ENCODE data around the gene TECPR1.

The TECPR1 gene

GRCh38 chr7:98249106-98249505 lies 2.9 kb downstream of the TECPR1 start:
- H3K4me3 ChIP-seq (ENCODE audit: low read depth in 1 of 2, low read length in 2 of 2): no peak overlapping the region
- peaks cover 0 to 6% of the 10 kb centered on the region in 2 donors for H3K36me3 ChIP-seq (ENCODE audit: control insufficient read depth in 1 of 2, insufficient read depth in 2 of 2, low read length in 2 of 2)
- no peaks in the 10 kb centered on the region for H3K27me3 ChIP-seq (ENCODE audit: control insufficient read depth in 1 of 2, insufficient read depth in 2 of 2, low read length in 2 of 2)
- H3K9me3 ChIP-seq (ENCODE audit: control insufficient read depth in 1 of 2, low read length in 2 of 2): no peaks in the 10 kb centered on the region
- no peak overlapping the region for H3K9ac ChIP-seq (ENCODE audit: low read depth in 1 of 2, low read length in 2 of 2)
- no peak overlapping the region for H3K27ac ChIP-seq (ENCODE audit: low read depth, low read length)
- peaks cover 28 to 30% of the 10 kb centered on the region in 2 donors for H3K4me1 ChIP-seq (ENCODE audit: control insufficient read depth in 1 of 2, insufficient read depth in 2 of 2, low read length in 2 of 2)

DNA sequence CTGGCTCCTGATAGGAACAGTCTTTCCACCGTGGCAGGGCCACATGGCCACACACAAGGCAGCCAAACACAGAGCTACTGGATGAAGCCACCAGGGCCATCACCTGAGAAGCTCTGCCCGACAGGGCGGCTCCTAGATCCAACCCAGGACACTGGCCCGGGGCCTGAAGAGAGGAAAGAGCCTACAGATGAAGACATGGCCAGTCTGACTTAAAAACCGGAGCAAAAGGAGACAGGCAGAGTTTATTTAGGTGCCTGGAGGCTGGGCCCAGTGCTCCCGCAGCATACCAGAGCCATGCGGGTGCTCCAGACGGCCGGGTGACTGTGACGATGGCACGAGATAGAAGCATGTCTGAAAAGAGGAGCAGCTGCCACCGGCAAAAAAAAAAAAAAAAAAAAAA lies 3.9 kb downstream of the TECPR1 start:
- Histone ChIP-seq H3K4me1 (ENCODE audit: control insufficient read depth in 1 of 2, insufficient read depth in 2 of 2, low read length in 2 of 2) (peaks cover 23 to 26% of the 10 kb centered on the region in 2 donors), H3K4me3 (ENCODE audit: low read depth in 1 of 2, low read length in 2 of 2) (no peak overlapping the region), H3K36me3 (ENCODE audit: control insufficient read depth in 1 of 2, insufficient read depth in 2 of 2, low read length in 2 of 2) (peaks cover 0 to 7% of the 10 kb centered on the region in 2 donors), H3K27me3 (ENCODE audit: control insufficient read depth in 1 of 2, insufficient read depth in 2 of 2, low read length in 2 of 2) (no peaks in the 10 kb centered on the region), H3K9ac (ENCODE audit: low read depth in 1 of 2, low read length in 2 of 2) (no peak overlapping the region), H3K27ac (ENCODE audit: low read depth, low read length) (no peak overlapping the region), H3K9me3 (ENCODE audit: control insufficient read depth in 1 of 2, low read length in 2 of 2) (no peaks in the 10 kb centered on the region)

DNA sequence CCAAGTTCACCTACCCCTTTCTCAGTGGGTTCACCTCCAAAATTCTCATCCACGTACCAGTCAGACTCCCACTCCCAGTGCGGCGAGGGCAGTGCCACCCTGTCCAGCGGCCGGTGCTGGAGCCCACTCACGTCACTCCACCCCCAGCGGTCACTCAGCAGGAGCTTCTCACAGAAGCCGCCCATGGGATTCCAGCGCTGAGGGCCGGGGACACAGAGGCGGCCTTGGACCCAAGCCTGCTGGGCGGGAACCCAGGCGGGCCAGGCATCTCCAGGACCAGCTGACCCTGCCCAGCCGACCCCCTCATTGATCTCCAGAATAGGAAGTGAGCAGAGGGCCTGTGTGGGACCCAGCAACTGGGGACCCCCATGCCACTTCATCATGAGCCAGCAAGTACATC lies 7.2 kb downstream of the TECPR1 start:
- H3K36me3 ChIP-seq (ENCODE audit: control insufficient read depth in 1 of 2, insufficient read depth in 2 of 2, low read length in 2 of 2): peaks cover 0 to 10% of the 10 kb centered on the region in 2 donors
- H3K27ac ChIP-seq (ENCODE audit: low read depth, low read length): no peak overlapping the region
- peaks cover under 1 to 4% of the 10 kb centered on the region in 2 donors for H3K4me1 ChIP-seq (ENCODE audit: control insufficient read depth in 1 of 2, insufficient read depth in 2 of 2, low read length in 2 of 2)
- no peaks in the 10 kb centered on the region for H3K27me3 ChIP-seq (ENCODE audit: control insufficient read depth in 1 of 2, insufficient read depth in 2 of 2, low read length in 2 of 2)
- no peak overlapping the region for H3K9ac ChIP-seq (ENCODE audit: low read depth in 1 of 2, low read length in 2 of 2)
- H3K9me3 ChIP-seq (ENCODE audit: control insufficient read depth in 1 of 2, low read length in 2 of 2): no peaks in the 10 kb centered on the region
- no peak overlapping the region for H3K4me3 ChIP-seq (ENCODE audit: low read depth in 1 of 2, low read length in 2 of 2)

- Histone ChIP-seq H3K9me3 (ENCODE audit: control insufficient read depth in 1 of 2, low read length in 2 of 2) (no peaks in the 10 kb centered on the region), H3K36me3 (ENCODE audit: control insufficient read depth in 1 of 2, insufficient read depth in 2 of 2, low read length in 2 of 2) (peaks cover 4 to 21% of the 10 kb centered on the region in 2 donors)
Measured at GRCh38 chr7:98242934-98243333, 9.1 kb downstream of the TECPR1 start.

DNA sequence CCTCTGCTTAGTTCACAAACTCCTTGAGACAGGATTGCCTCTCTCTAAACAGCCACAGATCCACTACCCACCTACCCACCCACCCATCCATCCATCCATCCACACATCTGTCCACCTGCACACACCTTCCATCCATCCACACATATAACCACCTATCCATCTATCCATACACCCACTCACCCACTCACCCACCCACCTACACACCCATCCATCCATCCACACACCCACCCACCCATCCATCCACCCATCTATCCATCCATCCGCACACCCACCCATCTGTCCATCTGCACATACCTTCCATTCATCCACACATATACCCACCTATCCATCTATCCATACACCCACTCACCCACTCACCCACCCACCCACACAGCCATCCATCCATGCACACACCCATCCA lies 9.7 kb downstream of the TECPR1 start:
- no peaks in the 10 kb centered on the region for H3K9me3 ChIP-seq (ENCODE audit: control insufficient read depth in 1 of 2, low read length in 2 of 2)
- peaks cover 4 to 25% of the 10 kb centered on the region in 2 donors for H3K36me3 ChIP-seq (ENCODE audit: control insufficient read depth in 1 of 2, insufficient read depth in 2 of 2, low read length in 2 of 2)
- no peaks in the 10 kb centered on the region for H3K4me1 ChIP-seq (ENCODE audit: control insufficient read depth in 1 of 2, insufficient read depth in 2 of 2, low read length in 2 of 2)
- H3K4me3 ChIP-seq (ENCODE audit: low read depth in 1 of 2, low read length in 2 of 2): no peak overlapping the region
- H3K27ac ChIP-seq (ENCODE audit: low read depth, low read length): no peak overlapping the region
- no peaks in the 10 kb centered on the region for H3K27me3 ChIP-seq (ENCODE audit: control insufficient read depth in 1 of 2, insufficient read depth in 2 of 2, low read length in 2 of 2)
- H3K9ac ChIP-seq (ENCODE audit: low read depth in 1 of 2, low read length in 2 of 2): no peak overlapping the region

More at GRCh38 chr7:98242934-98243333, 9.1 kb downstream of the TECPR1 start:
- H3K4me1 ChIP-seq (ENCODE audit: control insufficient read depth in 1 of 2, insufficient read depth in 2 of 2, low read length in 2 of 2): no peaks in the 10 kb centered on the region
- no peak overlapping the region for H3K4me3 ChIP-seq (ENCODE audit: low read depth in 1 of 2, low read length in 2 of 2)
- H3K27me3 ChIP-seq (ENCODE audit: control insufficient read depth in 1 of 2, insufficient read depth in 2 of 2, low read length in 2 of 2): no peaks in the 10 kb centered on the region
- no peak overlapping the region for H3K9ac ChIP-seq (ENCODE audit: low read depth in 1 of 2, low read length in 2 of 2)
- no peak overlapping the region for H3K27ac ChIP-seq (ENCODE audit: low read depth, low read length)

DNA sequence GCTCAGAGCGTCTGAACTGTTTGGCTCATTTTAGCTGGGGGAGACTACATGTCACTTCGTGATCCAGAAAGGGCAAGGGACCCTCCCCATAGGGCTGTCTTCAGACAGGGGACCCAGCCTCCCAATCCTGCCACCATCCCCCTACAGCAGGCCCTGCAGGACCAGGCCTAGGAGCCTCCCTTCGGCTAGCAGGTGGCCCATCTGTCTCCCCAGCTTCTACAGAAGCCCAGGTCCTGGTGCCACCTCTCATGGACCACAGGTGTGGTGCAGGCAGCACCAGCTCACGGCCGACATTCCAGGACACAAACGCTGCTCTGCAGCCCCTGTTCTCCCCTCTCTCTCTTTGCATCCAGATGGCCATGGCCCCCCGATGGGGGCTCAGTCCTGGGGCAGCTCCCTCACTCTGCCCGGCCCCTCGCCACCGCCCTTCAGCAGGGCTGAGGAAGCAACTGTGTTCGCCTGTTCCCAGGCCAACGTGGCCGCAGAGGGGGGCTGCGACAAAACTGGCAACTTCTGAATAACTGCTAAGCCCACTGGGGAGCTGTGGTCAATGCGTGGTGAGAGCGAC lies 10.3 kb downstream of the TECPR1 start:
- Histone ChIP-seq H3K36me3 (ENCODE audit: control insufficient read depth in 1 of 2, insufficient read depth in 2 of 2, low read length in 2 of 2) (peaks cover 6 to 25% of the 10 kb centered on the region in 2 donors), H3K4me1 (ENCODE audit: control insufficient read depth in 1 of 2, insufficient read depth in 2 of 2, low read length in 2 of 2) (no peaks in the 10 kb centered on the region), H3K27me3 (ENCODE audit: control insufficient read depth in 1 of 2, insufficient read depth in 2 of 2, low read length in 2 of 2) (no peaks in the 10 kb centered on the region), H3K9ac (ENCODE audit: low read depth in 1 of 2, low read length in 2 of 2) (no peak overlapping the region), H3K4me3 (ENCODE audit: low read depth in 1 of 2, low read length in 2 of 2) (no peak overlapping the region), H3K9me3 (ENCODE audit: control insufficient read depth in 1 of 2, low read length in 2 of 2) (no peaks in the 10 kb centered on the region), H3K27ac (ENCODE audit: low read depth, low read length) (no peak overlapping the region)

DNA sequence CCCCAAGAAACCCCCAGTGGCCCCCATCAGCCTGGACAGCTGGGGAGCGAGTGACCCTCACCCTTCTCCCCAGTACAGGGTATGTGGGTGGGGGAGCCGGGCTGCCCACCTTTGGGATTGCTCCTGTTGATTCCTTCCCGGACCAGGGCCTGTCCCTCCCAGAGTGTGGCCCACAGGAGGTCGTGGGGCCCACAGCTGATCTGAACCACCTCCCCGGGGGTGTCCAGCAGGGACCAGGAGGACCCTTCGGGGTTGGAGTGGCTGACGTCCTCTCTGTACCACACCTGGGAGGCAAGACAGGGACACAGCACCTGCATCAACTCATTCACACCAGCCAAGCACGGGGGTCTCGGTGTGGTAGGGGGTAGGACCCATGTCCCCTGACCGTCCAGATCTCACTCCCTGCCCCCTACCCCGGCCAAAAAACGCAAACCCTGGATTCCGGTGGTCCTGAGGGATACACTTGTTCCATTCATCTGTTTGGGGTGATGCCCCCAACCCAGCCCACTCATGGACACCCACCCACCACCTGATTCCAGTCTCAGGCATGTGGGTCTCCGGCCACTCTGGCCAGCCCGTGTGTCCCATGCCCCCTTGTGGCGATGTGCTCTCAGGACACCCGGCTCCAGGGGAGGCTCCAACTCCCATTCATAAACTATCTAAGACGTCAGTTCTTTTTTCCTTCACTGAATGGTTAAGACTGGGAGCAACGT lies 10.9 kb downstream of the TECPR1 start:
- no peaks in the 10 kb centered on the region for H3K9me3 ChIP-seq (ENCODE audit: control insufficient read depth in 1 of 2, low read length in 2 of 2)
- H3K36me3 ChIP-seq (ENCODE audit: control insufficient read depth in 1 of 2, insufficient read depth in 2 of 2, low read length in 2 of 2): peaks cover 8 to 25% of the 10 kb centered on the region in 2 donors
- H3K27ac ChIP-seq (ENCODE audit: low read depth, low read length): no peak overlapping the region
- no peaks in the 10 kb centered on the region for H3K27me3 ChIP-seq (ENCODE audit: control insufficient read depth in 1 of 2, insufficient read depth in 2 of 2, low read length in 2 of 2)
- H3K4me3 ChIP-seq (ENCODE audit: low read depth in 1 of 2, low read length in 2 of 2): no peak overlapping the region
- H3K9ac ChIP-seq (ENCODE audit: low read depth in 1 of 2, low read length in 2 of 2): no peak overlapping the region
- no peaks in the 10 kb centered on the region for H3K4me1 ChIP-seq (ENCODE audit: control insufficient read depth in 1 of 2, insufficient read depth in 2 of 2, low read length in 2 of 2)

- no peak overlapping the region for H3K4me3 ChIP-seq (ENCODE audit: low read depth in 1 of 2, low read length in 2 of 2)
- peaks cover 8 to 17% of the 10 kb centered on the region in 2 donors for H3K36me3 ChIP-seq (ENCODE audit: control insufficient read depth in 1 of 2, insufficient read depth in 2 of 2, low read length in 2 of 2)
- no peak overlapping the region for H3K27ac ChIP-seq (ENCODE audit: low read depth, low read length)
- no peak overlapping the region for H3K9ac ChIP-seq (ENCODE audit: low read depth in 1 of 2, low read length in 2 of 2)
- no peaks in the 10 kb centered on the region for H3K9me3 ChIP-seq (ENCODE audit: control insufficient read depth in 1 of 2, low read length in 2 of 2)
- H3K4me1 ChIP-seq (ENCODE audit: control insufficient read depth in 1 of 2, insufficient read depth in 2 of 2, low read length in 2 of 2): no peaks in the 10 kb centered on the region
- H3K27me3 ChIP-seq (ENCODE audit: control insufficient read depth in 1 of 2, insufficient read depth in 2 of 2, low read length in 2 of 2): no peaks in the 10 kb centered on the region
Measured at GRCh38 chr7:98238976-98239375, 13.1 kb downstream of the TECPR1 start.

- Histone ChIP-seq H3K9me3 (ENCODE audit: control insufficient read depth in 1 of 2, low read length in 2 of 2) (no peaks in the 10 kb centered on the region), H3K27ac (ENCODE audit: low read depth, low read length) (no peak overlapping the region), H3K4me1 (ENCODE audit: control insufficient read depth in 1 of 2, insufficient read depth in 2 of 2, low read length in 2 of 2) (no peaks in the 10 kb centered on the region), H3K36me3 (ENCODE audit: control insufficient read depth in 1 of 2, insufficient read depth in 2 of 2, low read length in 2 of 2) (peaks cover 8 to 21% of the 10 kb centered on the region in 2 donors), H3K27me3 (ENCODE audit: control insufficient read depth in 1 of 2, insufficient read depth in 2 of 2, low read length in 2 of 2) (no peaks in the 10 kb centered on the region), H3K9ac (ENCODE audit: low read depth in 1 of 2, low read length in 2 of 2) (no peak overlapping the region), H3K4me3 (ENCODE audit: low read depth in 1 of 2, low read length in 2 of 2) (no peak overlapping the region)
Measured at GRCh38 chr7:98238076-98238475, 14.0 kb downstream of the TECPR1 start.

GRCh38 chr7:98236355-98237185 lies 15.5 kb downstream of the TECPR1 start:
- peaks cover 8 to 21% of the 10 kb centered on the region in 2 donors for H3K36me3 ChIP-seq (ENCODE audit: control insufficient read depth in 1 of 2, insufficient read depth in 2 of 2, low read length in 2 of 2)
- H3K9ac ChIP-seq (ENCODE audit: low read depth in 1 of 2, low read length in 2 of 2): no peak overlapping the region
- H3K9me3 ChIP-seq (ENCODE audit: control insufficient read depth in 1 of 2, low read length in 2 of 2): no peaks in the 10 kb centered on the region
- no peak overlapping the region for H3K4me3 ChIP-seq (ENCODE audit: low read depth in 1 of 2, low read length in 2 of 2)
- no peak overlapping the region for H3K27ac ChIP-seq (ENCODE audit: low read depth, low read length)
- H3K4me1 ChIP-seq (ENCODE audit: control insufficient read depth in 1 of 2, insufficient read depth in 2 of 2, low read length in 2 of 2): no peaks in the 10 kb centered on the region
- H3K27me3 ChIP-seq (ENCODE audit: control insufficient read depth in 1 of 2, insufficient read depth in 2 of 2, low read length in 2 of 2): no peaks in the 10 kb centered on the region

Measured in duodenal mucosa (tissue), 2 donors.